ENCODE data around the gene SEMA6A.
"Not testable (repeated sequence)": the region's sequence is repeated elsewhere in the genome, so short reads cannot be mapped to it uniquely, and the experiment has no call there.

GRCh38 chr5:116523182-116523581, 51.4 kb downstream of the SEMA6A start:
- TF ChIP-seq TAF1 (conservative IDR thresholded peaks at IDR 0.05); EGR1 (IDR thresholded peaks at IDR 0.05; ENCODE audit: low read depth in 2 of 2); CTCF (IDR thresholded peaks at IDR 0.05; ENCODE audit: low read depth, low read length, missing input control); MAX (IDR thresholded peaks at IDR 0.05); REST (IDR thresholded peaks at IDR 0.05); FOXA1 (IDR thresholded peaks at IDR 0.05); YY1 (IDR thresholded peaks at IDR 0.05); SP1 (IDR thresholded peaks at IDR 0.05); HNF4G (IDR thresholded peaks at IDR 0.05); ZBTB33 (IDR thresholded peaks at IDR 0.05): not testable (repeated sequence)

Measured in liver (tissue), 3 donors.